Measurements from ENCODE around the gene BACH2. TPM values are rescaled to one million over a fixed set of nuclear protein-coding genes. Genes with fewer than 3 reads are reported as not detected.
"Not testable (repeated sequence)": the region's sequence is repeated elsewhere in the genome, so short reads cannot be mapped to it uniquely, and the experiment has no call there.

BACH2 gene
- total RNA-seq, 1 donor, result 3.6 TPM

DNA sequence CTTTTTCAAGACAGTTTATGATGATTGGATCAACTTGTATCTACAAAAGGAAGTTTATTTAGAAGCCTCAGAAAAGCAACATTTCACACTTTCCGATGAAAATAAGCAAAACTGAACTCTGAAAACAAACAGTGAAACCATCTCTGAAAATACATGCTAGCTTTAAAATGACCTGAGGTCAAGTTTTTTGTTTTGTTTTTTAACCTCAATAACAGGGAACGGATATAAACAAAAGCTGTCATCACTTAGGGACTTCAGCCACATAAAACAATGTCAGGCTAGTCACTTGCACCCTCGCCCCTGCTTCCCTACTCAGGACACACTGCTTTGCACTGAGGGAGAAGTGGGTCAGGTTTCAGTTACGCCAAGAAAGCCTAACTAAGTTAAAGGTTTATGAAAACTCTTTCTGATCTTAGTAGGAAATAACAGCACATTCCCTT is 11.6 kb downstream of the BACH2 start:
- DNase-seq (ENCODE audit: insufficient read length, low spot score, missing footprints), result no peak
- Histone ChIP-seq H4K20me1 (ENCODE audit: insufficient read depth, low read length) (no peaks in the 10 kb centered on the region), H3K27ac (ENCODE audit: low read depth, low read length) (peak overlapping the region; percentile 79), H3K36me3 (ENCODE audit: insufficient read depth, low read length) (no peaks in the 10 kb centered on the region), H3K27me3 (ENCODE audit: insufficient read depth, low read length) (peaks cover 3% of the 10 kb centered on the region), H3K9me3 (ENCODE audit: low read depth, low read length) (no peaks in the 10 kb centered on the region), H3K4me3 (ENCODE audit: insufficient read depth, low read length) (peak overlapping the region; percentile 47), H3K4me1 (ENCODE audit: insufficient read depth, low read length) (peaks cover 24% of the 10 kb centered on the region), H2AFZ (ENCODE audit: low read length) (no peak overlapping the region), H3K79me2 (ENCODE audit: insufficient read depth, low read length) (no peaks in the 10 kb centered on the region), H3K4me2 (ENCODE audit: insufficient read depth, low read length) (peak overlapping the region; percentile 81)
- TF ChIP-seq, protein P1, sequence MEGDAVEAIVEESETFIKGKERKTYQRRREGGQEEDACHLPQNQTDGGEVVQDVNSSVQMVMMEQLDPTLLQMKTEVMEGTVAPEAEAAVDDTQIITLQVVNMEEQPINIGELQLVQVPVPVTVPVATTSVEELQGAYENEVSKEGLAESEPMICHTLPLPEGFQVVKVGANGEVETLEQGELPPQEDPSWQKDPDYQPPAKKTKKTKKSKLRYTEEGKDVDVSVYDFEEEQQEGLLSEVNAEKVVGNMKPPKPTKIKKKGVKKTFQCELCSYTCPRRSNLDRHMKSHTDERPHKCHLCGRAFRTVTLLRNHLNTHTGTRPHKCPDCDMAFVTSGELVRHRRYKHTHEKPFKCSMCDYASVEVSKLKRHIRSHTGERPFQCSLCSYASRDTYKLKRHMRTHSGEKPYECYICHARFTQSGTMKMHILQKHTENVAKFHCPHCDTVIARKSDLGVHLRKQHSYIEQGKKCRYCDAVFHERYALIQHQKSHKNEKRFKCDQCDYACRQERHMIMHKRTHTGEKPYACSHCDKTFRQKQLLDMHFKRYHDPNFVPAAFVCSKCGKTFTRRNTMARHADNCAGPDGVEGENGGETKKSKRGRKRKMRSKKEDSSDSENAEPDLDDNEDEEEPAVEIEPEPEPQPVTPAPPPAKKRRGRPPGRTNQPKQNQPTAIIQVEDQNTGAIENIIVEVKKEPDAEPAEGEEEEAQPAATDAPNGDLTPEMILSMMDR (IDR thresholded peaks at IDR 0.05; ENCODE audit: extremely low read depth, low read depth, low read length), result no peak

DNA sequence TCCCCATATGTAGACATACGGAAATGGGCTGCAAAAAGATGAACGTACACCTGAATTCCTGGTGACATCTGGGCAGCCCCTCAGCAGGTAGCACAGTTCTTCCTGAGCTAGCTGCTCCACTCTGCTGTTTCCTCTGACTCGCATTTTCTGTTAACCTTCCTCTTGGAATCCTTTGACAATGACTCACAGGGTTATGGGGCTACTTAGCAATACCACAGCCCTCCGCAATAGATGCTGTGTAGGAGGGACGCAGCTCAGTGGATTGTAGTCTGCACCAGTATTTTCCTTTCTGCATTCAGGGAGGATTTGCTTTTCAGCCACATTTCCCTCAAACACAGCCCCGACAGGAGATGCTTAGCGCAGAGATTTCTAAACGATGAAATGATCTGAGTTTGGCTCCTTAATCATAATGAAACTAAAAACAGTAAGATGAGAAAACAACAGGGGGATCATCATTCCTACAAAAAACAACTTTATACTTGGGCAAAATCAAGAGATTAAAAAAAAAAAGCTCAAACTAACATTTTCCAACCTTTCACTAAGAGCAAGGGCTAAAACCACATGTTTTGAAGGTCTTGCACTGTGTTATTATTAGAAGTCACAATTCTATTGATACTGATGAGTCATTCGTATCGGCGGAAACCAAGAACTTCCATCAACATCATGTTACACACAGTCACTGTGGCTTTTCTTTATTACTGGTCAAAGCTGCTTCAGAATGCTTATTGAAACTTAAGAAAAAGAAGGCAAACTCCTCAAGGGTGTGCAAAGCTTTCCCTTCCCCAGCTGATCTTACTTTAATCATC is 12.2 kb downstream of the BACH2 start:
- Histone ChIP-seq H3K79me2 (ENCODE audit: insufficient read depth, low read length) (no peaks in the 10 kb centered on the region), H3K4me3 (ENCODE audit: insufficient read depth, low read length) (peak overlapping the region; percentile 47), H3K4me1 (ENCODE audit: insufficient read depth, low read length) (peaks cover 24% of the 10 kb centered on the region), H3K9me3 (ENCODE audit: low read depth, low read length) (no peaks in the 10 kb centered on the region), H3K27ac (ENCODE audit: low read depth, low read length) (peak overlapping the region; percentile 79), H2AFZ (ENCODE audit: low read length) (no peak overlapping the region), H3K4me2 (ENCODE audit: insufficient read depth, low read length) (peak overlapping the region; percentile 81), H3K36me3 (ENCODE audit: insufficient read depth, low read length) (no peaks in the 10 kb centered on the region), H3K27me3 (ENCODE audit: insufficient read depth, low read length) (no peaks in the 10 kb centered on the region), H4K20me1 (ENCODE audit: insufficient read depth, low read length) (no peaks in the 10 kb centered on the region)
- TF ChIP-seq, protein P1 (IDR thresholded peaks at IDR 0.05; ENCODE audit: extremely low read depth, low read depth, low read length), result peak; percentile 10
- peak; percentile 89 for DNase-seq (ENCODE audit: insufficient read length, low spot score, missing footprints)

DNA sequence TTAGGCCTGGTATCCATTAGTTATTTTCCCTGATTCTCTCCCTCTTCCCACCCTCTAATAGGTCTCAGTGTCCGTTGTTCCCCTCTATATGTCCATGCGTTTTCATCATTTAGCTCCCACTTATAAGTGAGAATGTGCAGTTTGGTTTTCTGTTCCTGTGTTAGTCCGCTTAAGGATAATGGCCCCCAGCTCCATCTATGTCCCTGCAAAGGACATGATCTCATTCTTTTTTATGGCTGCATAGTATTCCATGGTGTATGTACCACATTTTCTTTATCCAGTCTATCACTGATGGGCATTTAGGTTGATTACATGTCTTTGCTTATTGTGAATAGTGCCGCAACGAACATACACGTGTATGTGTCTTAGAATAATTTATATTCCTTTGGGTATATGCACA is 14.4 kb downstream of the BACH2 start:
- H3K4me2 ChIP-seq (ENCODE audit: insufficient read depth, low read length); DNase-seq (ENCODE audit: insufficient read length, low spot score, missing footprints); H3K27ac ChIP-seq (ENCODE audit: low read depth, low read length); H2AFZ ChIP-seq (ENCODE audit: low read length); H3K4me3 ChIP-seq (ENCODE audit: insufficient read depth, low read length); H3K79me2 ChIP-seq (ENCODE audit: insufficient read depth, low read length); H3K36me3 ChIP-seq (ENCODE audit: insufficient read depth, low read length); H3K9me3 ChIP-seq (ENCODE audit: low read depth, low read length); H3K27me3 ChIP-seq (ENCODE audit: insufficient read depth, low read length); H4K20me1 ChIP-seq (ENCODE audit: insufficient read depth, low read length): not testable (repeated sequence)
- peaks cover 24% of the 10 kb centered on the region for H3K4me1 ChIP-seq (ENCODE audit: insufficient read depth, low read length)

DNA sequence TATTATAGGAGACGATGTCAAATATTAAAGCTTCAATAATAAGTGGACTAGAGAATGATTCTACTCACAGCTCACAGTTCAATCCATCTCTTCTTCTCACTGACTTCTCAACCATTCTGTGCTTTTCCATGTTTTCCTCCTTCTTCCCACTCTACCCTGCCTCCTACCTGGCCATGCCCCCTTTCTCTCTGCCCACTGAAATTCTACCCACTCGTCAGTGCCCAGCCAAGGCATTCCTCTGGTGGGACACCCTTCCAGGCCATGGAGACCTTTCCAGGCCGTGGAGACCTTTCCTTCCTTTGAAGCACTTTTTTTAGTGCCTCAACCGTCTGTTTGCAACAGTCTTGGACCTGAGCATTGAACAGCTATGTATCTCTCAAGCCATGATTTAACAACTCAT is 18.5 kb downstream of the BACH2 start:
- no peak for DNase-seq (ENCODE audit: insufficient read length, low spot score, missing footprints)
- no peak overlapping the region for H2AFZ ChIP-seq (ENCODE audit: low read length)
- no peaks in the 10 kb centered on the region for H4K20me1 ChIP-seq (ENCODE audit: insufficient read depth, low read length)
- H3K27me3 ChIP-seq (ENCODE audit: insufficient read depth, low read length), result peaks cover 9% of the 10 kb centered on the region
- no peaks in the 10 kb centered on the region for H3K4me1 ChIP-seq (ENCODE audit: insufficient read depth, low read length)
- no peaks in the 10 kb centered on the region for H3K9me3 ChIP-seq (ENCODE audit: low read depth, low read length)
- no peaks in the 10 kb centered on the region for H3K36me3 ChIP-seq (ENCODE audit: insufficient read depth, low read length)
- TF ChIP-seq, protein P1 (IDR thresholded peaks at IDR 0.05; ENCODE audit: extremely low read depth, low read depth, low read length), result no peak
- no peak overlapping the region for H3K4me3 ChIP-seq (ENCODE audit: insufficient read depth, low read length)
- no peak overlapping the region for H3K4me2 ChIP-seq (ENCODE audit: insufficient read depth, low read length)
- H3K79me2 ChIP-seq (ENCODE audit: insufficient read depth, low read length), result no peaks in the 10 kb centered on the region
- H3K27ac ChIP-seq (ENCODE audit: low read depth, low read length), result no peak overlapping the region
